Astrocyte (in vitro differentiated cells and primary cell): ENCODE data around the gene KNOP1.

ENCODE experiments used
- CTCF ChIP-seq: IDR thresholded peaks from 2 replicates; pipeline ENCODE4 v1.5.1; 2011; ENCODE audit warnings: low read depth, mild to moderate bottlenecking, inconsistent platforms, low read length, moderate library complexity; ENCODE audit not compliant: insufficient read depth
- EZH2 ChIP-seq: IDR thresholded peaks from 2 replicates; pipeline ENCODE4 v1.6.1; 2012; ENCODE audit warnings: mild to moderate bottlenecking, low read length, inconsistent platforms; ENCODE audit not compliant: insufficient read depth

- TF ChIP-seq CTCF, result no peak
- TF ChIP-seq EZH2, result no peak
These were observed 12.9 kb downstream of the KNOP1 start for GRCh38 chr16:19705146-19705501.
